HG03095 (cell line): ENCODE results near the gene RBBP6.
"Not testable (repeated sequence)": the region's sequence is repeated elsewhere in the genome, so short reads cannot be mapped to it uniquely, and the experiment has no call there.

Experiments
- ATAC-seq: cut with Tn5 transposase; IDR thresholded peaks from one replicate; pipeline ENCODE4 v1.9.1; 2021; ENCODE audit warnings: moderate library complexity; ENCODE audit not compliant: unreplicated experiment

Gene RBBP6

GRCh38 chr16:24539295-24539849, at the start of gene RBBP6:
Gene RBBP6, plus strand, starts transcription at chr16:24539566. Its CDS starts 1,061 bp downstream, at chr16:24540627.
- peak; percentile 89 for ATAC-seq

DNA sequence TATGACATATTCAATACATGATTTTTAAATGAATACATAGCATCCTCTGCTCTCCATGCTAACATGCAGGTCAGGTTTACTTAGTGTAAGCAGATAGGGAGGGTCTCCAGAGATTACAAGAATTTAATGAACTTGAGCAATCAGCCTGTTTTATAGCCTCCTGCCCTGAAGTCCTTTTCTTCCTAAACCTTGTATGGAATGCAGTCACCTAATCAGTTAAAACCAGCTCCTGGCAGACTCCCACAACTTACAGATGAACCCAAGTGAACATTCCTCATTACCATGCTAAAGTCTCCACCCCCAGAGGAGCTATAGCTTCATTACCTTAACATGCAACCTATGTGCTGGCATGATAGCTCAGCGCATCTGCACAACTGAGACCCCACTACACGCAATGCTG, 48.5 kb upstream of the RBBP6 start:
- ATAC-seq: no peak

GRCh38 chr16:24491731-24492130, 47.6 kb upstream of the RBBP6 start:
- no peak for ATAC-seq

DNA sequence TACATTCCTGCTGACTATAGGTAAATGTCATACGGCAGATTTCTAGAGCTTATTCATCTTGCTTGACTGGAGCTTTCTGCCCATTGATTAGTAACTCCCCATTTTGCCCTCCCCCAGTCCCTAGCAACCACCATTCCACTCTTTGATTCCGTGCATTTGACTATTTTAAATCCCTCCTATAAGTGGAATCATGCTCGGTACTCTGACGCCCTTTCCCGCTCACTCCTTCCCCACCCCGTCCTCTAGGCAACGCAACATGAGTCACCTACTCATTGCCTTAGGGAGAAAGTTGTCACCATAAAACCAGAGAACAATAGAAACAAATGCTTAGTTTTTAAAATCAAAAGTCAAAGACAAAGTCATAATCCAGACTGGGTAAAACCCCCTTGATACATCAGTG, 45.5 kb upstream of the RBBP6 start:
- no peak for ATAC-seq

DNA sequence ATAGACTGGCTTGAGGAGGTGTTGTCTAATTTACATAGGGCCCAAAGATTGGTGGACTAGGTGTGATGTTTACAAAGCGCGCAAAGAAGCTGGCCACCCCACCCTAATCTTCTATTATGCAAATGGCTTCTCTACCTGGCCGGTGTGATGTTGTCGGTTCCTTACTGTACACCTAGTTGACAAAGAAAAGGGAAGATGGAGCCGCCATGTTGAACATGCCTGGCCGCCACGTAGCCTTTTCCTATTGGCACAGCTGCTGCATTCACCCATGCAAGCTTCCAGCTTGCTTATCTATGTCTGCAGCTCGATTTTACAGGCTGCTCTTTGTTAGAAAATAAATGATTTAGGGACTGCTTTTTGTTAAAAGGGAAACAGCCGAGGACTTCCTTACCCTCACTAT, 44.2 kb upstream of the RBBP6 start:
- not testable (repeated sequence) for ATAC-seq

DNA sequence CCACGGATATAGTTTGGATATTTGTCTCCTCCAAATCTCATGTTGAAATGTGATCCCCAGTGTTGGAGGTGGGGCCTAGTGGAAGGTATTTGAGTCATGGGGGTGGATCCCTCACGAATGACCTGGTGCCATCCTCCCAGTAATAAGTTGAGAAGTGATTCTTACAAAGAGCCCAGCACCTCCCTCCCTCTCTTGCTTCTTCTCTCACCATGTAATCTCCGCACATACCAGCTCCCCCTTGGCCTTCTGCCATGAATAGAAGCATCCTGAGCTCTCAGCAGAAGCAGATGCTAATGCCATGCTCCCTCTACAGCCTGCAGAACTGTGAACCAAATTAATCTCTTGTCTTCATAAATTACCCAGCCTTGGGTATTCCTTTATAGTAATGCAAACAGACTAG, 41.9 kb upstream of the RBBP6 start:
- no peak for ATAC-seq

GRCh38 chr16:24499193-24499814, 40.1 kb upstream of the RBBP6 start:
- ATAC-seq: no peak

DNA sequence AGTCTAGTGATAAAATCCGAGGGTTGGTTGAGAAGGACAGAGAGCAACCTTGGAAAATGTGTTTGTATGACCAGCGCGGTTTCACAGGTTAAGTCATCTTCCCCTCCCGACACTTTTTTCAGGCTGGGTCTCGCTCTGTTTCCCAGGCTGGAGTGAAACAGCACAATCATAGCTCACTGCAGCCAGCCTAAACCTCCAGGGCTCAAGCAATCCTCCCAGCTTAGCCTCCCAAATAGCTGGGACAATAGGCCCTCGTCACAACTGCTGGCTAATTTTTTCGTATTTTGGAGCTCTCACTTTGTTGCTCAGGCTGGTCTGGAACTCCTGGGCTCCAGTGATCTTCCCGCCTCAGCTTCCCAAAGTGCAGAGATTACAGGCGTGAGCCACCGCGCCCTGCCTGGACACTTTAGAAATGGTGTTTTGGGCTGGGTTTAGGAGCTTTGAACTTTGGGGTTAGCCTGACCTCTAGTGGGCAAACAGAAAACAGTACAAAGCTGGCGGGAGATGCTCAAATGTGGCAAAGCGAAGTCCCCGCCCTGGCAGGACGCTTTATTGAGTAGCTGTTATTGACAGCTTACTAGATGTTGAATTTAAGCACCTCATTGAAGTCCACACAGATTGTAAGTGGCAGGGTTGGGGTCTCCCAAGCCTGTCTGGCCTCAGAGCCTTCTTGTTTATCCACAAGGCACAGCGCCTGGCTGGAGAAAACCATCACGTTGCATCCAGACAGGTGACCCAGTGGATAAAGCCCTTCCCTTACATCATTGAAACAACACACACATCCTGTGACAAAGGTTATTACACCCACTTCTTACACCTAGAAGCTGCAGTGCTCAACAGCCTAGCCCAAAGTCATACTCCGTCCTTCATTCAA, 34.7 kb upstream of the RBBP6 start:
- no peak for ATAC-seq

DNA sequence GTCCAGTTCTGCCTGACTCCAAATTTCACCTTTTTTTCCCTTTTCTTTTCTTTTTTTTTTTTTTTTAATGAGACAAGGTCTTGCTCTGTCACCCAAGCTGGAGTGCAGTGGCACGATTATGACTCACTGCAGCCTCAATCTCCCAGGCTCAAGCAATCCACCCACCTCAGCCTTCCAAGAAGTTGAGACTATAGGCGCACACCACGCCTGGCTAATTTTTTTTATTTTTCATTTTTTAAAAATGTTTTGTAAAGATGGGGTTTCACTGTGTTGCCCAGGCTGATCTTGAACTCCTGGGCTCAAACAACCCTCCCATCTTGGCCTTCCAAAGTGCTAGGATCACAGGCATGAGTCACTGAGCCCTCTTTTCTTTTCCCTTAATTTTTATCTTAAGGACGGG, 33.4 kb upstream of the RBBP6 start:
- ATAC-seq: no peak

DNA sequence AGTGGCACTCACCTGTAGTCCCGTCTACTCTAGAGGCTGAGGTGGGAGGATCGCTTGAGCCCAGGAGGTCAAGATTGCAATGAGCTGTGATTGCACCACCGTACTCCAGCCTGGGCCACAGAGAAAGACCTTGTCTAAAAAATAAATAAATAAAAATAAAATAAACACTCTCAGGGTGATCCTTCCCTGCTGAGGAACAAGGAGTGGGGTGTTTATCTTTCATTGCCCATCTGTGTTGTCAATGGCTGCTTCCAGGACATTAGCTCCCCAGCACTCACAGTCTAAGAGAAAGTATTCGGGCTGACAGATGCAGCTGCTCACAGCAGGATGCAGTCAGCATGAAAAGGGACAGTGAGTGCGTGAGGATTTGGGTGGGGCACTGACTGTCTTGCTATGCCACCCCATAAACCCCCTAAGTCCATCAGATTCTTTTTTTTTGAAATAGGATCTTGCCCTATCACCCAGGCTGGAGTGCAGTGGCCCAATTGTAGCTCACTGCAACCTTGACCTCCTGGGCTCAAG, 31.3 kb upstream of the RBBP6 start:
- no peak for ATAC-seq

- no peak for ATAC-seq
Measured at GRCh38 chr16:24508614-24509013, 30.8 kb upstream of the RBBP6 start.

DNA sequence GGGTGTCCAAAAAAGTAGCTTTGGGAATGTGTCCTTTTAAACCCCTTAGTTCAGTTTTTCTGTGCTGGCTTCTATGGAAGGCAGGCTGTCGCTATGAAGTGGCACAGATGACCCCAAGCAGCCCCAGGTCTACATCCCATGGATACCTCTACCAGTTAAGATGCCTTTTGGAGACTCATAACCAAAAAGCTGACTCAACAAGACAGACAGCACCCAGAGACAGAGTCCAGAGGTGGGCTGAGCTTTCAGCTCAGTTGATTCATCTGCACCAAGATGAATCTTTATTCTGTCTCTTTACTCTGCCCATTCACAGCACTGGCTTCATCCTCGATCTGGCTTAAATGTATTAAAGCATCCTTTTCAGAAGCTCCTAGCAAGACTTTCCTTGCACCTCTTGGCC, 29.8 kb upstream of the RBBP6 start:
- ATAC-seq: no peak

DNA sequence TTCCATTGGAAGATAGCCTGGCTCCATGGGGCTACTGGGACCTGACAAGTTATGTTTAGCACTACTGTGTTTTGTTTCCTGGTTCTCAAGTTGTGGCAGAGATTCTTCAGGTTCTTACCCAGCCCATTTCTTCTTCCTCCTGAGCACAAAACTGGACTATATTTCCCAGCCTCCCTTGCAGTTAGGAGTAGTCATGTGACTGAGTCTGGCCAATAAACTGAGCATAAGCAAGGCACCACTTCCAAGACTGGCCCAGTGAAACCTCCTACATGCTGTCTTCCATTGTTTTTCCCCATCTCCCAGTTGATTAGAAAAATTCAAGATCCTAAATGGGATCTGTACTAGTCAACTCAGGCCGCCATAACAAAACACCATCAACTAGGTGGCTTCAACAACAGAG, 28.2 kb upstream of the RBBP6 start:
- ATAC-seq: no peak

GRCh38 chr16:24511792-24512191, 27.6 kb upstream of the RBBP6 start:
- no peak for ATAC-seq

- ATAC-seq: no peak
Measured at GRCh38 chr16:24514096-24514495, 25.3 kb upstream of the RBBP6 start.

DNA sequence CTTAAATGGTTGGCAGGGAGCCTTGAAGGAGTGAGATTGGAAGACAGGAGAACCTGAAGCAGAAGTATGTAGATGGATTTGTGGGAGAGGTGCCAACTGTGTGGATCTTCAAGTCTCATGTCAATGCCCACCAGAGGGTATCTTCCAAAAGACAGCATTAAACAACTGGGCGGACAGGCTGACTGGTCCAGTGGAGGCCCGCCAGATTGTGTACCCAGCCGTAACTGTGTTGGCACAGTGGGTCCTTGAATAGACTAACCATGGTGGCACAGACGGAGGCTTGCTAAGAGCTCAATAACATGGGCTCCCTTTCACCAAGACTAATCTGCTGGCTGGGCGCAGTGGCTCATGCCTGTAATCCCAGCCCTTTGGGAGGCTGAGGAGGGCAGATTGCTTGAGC, 24.2 kb upstream of the RBBP6 start:
- ATAC-seq: no peak

GRCh38 chr16:24516900-24517669, 22.3 kb upstream of the RBBP6 start:
- ATAC-seq: no peak

DNA sequence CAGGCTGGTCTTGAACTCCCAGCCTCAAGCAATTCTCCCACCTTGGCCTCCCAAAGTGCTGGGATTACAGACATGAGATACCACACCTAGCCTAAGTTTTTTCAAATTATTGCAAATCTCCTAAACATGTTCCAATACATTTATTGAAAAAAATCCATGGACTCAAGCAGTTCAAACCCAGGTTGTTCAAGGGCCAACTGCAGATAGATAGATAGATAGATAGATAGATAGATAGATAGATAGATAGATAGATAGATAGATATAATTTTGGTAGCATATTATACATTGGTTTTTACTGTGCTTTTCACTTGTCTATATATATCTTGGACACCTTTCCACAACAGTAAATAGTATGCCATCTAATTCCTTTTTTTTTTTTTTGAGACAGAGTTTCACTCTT, 20.9 kb upstream of the RBBP6 start:
- no peak for ATAC-seq

GRCh38 chr16:24520983-24521382, 18.4 kb upstream of the RBBP6 start:
- ATAC-seq: no peak

GRCh38 chr16:24522751-24523150, 16.6 kb upstream of the RBBP6 start:
- ATAC-seq: no peak

- ATAC-seq: no peak
Measured at GRCh38 chr16:24523569-24523968, 15.8 kb upstream of the RBBP6 start.
